ENCODE measurements around the gene FMNL2.

DNA sequence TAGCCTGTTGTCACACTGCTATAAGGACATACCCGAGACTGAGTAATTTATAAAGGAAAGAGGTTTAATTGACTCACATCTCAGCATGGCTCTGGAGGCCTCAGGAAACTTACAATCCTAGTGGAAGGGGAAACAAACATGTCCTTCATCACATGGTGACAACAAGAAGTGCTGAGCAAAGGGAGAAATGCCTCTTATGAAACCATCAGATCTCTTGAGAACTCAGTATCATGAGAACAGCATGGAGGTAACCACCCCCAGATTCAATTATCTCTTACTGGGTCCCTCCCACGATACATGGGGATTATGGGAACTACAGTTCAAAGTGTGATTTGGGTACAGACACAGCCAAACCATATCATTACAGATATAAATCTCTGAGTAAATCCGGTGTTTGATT lies 233.6 kb downstream of the FMNL2 start:
- TF ChIP-seq, protein P1, sequence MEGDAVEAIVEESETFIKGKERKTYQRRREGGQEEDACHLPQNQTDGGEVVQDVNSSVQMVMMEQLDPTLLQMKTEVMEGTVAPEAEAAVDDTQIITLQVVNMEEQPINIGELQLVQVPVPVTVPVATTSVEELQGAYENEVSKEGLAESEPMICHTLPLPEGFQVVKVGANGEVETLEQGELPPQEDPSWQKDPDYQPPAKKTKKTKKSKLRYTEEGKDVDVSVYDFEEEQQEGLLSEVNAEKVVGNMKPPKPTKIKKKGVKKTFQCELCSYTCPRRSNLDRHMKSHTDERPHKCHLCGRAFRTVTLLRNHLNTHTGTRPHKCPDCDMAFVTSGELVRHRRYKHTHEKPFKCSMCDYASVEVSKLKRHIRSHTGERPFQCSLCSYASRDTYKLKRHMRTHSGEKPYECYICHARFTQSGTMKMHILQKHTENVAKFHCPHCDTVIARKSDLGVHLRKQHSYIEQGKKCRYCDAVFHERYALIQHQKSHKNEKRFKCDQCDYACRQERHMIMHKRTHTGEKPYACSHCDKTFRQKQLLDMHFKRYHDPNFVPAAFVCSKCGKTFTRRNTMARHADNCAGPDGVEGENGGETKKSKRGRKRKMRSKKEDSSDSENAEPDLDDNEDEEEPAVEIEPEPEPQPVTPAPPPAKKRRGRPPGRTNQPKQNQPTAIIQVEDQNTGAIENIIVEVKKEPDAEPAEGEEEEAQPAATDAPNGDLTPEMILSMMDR (conservative IDR thresholded peaks at IDR 0.05; ENCODE audit: low read depth in 2 of 2) = no peak
- TF ChIP-seq EZH2phosphoT487 (IDR thresholded peaks at IDR 0.05; ENCODE audit: unreplicated experiment) (no peak), EZH2 (IDR thresholded peaks at IDR 0.05; ENCODE audit: low read depth, unreplicated experiment) (no peak), POLR2AphosphoS5 (IDR thresholded peaks at IDR 0.05; ENCODE audit: low read depth) (no peak), JUNB (IDR thresholded peaks at IDR 0.05; ENCODE audit: unreplicated experiment) (no peak), ZNF114 (CRISPR knock-in tag; IDR thresholded peaks at IDR 0.05) (no peak), ZNF331 (CRISPR knock-in tag; IDR thresholded peaks at IDR 0.05; ENCODE audit: low read depth) (no peak), STAT1 (IDR thresholded peaks at IDR 0.05; ENCODE audit: unreplicated experiment) (no peak), NANOG (IDR thresholded peaks at IDR 0.05; ENCODE audit: borderline replicate concordance) (no peak), CREB1 (CRISPR knock-in tag; IDR thresholded peaks at IDR 0.05; ENCODE audit: low read depth) (no peak)
- TF ChIP-seq, protein P2, sequence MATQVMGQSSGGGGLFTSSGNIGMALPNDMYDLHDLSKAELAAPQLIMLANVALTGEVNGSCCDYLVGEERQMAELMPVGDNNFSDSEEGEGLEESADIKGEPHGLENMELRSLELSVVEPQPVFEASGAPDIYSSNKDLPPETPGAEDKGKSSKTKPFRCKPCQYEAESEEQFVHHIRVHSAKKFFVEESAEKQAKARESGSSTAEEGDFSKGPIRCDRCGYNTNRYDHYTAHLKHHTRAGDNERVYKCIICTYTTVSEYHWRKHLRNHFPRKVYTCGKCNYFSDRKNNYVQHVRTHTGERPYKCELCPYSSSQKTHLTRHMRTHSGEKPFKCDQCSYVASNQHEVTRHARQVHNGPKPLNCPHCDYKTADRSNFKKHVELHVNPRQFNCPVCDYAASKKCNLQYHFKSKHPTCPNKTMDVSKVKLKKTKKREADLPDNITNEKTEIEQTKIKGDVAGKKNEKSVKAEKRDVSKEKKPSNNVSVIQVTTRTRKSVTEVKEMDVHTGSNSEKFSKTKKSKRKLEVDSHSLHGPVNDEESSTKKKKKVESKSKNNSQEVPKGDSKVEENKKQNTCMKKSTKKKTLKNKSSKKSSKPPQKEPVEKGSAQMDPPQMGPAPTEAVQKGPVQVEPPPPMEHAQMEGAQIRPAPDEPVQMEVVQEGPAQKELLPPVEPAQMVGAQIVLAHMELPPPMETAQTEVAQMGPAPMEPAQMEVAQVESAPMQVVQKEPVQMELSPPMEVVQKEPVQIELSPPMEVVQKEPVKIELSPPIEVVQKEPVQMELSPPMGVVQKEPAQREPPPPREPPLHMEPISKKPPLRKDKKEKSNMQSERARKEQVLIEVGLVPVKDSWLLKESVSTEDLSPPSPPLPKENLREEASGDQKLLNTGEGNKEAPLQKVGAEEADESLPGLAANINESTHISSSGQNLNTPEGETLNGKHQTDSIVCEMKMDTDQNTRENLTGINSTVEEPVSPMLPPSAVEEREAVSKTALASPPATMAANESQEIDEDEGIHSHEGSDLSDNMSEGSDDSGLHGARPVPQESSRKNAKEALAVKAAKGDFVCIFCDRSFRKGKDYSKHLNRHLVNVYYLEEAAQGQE (IDR thresholded peaks at IDR 0.05; ENCODE audit: unreplicated experiment) = no peak
- TF ChIP-seq, protein P3, sequence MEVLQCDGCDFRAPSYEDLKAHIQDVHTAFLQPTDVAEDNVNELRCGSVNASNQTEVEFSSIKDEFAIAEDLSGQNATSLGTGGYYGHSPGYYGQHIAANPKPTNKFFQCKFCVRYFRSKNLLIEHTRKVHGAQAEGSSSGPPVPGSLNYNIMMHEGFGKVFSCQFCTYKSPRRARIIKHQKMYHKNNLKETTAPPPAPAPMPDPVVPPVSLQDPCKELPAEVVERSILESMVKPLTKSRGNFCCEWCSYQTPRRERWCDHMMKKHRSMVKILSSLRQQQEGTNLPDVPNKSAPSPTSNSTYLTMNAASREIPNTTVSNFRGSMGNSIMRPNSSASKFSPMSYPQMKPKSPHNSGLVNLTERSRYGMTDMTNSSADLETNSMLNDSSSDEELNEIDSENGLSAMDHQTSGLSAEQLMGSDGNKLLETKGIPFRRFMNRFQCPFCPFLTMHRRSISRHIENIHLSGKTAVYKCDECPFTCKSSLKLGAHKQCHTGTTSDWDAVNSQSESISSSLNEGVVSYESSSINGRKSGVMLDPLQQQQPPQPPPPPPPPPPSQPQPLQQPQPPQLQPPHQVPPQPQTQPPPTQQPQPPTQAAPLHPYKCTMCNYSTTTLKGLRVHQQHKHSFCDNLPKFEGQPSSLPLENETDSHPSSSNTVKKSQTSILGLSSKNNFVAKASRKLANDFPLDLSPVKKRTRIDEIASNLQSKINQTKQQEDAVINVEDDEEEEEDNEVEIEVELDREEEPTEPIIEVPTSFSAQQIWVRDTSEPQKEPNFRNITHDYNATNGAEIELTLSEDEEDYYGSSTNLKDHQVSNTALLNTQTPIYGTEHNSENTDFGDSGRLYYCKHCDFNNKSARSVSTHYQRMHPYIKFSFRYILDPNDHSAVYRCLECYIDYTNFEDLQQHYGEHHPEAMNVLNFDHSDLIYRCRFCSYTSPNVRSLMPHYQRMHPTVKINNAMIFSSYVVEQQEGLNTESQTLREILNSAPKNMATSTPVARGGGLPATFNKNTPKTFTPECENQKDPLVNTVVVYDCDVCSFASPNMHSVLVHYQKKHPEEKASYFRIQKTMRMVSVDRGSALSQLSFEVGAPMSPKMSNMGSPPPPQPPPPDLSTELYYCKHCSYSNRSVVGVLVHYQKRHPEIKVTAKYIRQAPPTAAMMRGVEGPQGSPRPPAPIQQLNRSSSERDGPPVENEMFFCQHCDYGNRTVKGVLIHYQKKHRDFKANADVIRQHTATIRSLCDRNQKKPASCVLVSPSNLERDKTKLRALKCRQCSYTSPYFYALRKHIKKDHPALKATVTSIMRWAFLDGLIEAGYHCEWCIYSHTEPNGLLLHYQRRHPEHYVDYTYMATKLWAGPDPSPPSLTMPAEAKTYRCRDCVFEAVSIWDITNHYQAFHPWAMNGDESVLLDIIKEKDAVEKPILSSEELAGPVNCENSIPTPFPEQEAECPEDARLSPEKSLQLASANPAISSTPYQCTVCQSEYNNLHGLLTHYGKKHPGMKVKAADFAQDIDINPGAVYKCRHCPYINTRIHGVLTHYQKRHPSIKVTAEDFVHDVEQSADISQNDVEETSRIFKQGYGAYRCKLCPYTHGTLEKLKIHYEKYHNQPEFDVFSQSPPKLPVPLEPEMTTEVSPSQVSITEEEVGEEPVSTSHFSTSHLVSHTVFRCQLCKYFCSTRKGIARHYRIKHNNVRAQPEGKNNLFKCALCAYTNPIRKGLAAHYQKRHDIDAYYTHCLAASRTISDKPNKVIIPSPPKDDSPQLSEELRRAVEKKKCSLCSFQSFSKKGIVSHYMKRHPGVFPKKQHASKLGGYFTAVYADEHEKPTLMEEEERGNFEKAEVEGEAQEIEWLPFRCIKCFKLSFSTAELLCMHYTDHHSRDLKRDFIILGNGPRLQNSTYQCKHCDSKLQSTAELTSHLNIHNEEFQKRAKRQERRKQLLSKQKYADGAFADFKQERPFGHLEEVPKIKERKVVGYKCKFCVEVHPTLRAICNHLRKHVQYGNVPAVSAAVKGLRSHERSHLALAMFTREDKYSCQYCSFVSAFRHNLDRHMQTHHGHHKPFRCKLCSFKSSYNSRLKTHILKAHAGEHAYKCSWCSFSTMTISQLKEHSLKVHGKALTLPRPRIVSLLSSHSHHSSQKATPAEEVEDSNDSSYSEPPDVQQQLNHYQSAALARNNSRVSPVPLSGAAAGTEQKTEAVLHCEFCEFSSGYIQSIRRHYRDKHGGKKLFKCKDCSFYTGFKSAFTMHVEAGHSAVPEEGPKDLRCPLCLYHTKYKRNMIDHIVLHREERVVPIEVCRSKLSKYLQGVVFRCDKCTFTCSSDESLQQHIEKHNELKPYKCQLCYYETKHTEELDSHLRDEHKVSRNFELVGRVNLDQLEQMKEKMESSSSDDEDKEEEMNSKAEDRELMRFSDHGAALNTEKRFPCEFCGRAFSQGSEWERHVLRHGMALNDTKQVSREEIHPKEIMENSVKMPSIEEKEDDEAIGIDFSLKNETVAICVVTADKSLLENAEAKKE (CRISPR knock-in tag; IDR thresholded peaks at IDR 0.05) = no peak
